NB4 (cell line): ENCODE data around the gene UTP25.

Experiments
- DNase-seq: peaks from one replicate; pipeline ENCODE4 v3.0.0; 2010; ENCODE audit warnings: low read depth
- H3K4me3 ChIP-seq: one replicate; pipeline ENCODE4 v1.5.1; 2011; ENCODE audit warnings: mild to moderate bottlenecking, low read depth, low read length, moderate library complexity
- MYC ChIP-seq: IDR thresholded peaks from 2 replicates; pipeline ENCODE4 v1.6.1; 2011; ENCODE audit warnings: low read depth, low read length
- POLR2A ChIP-seq: IDR thresholded peaks from 2 replicates; pipeline ENCODE4 v1.6.1; 2011; ENCODE audit warnings: mild to moderate bottlenecking; ENCODE audit not compliant: insufficient read length; ENCODE audit errors: extremely low read depth
- TF ChIP-seq, protein P1 (sequence below): IDR thresholded peaks from one replicate; pipeline ENCODE4 v1.5.1; 2012; ENCODE audit warnings: low read depth, low read length
- TF ChIP-seq, protein P2 (sequence below): IDR thresholded peaks from 2 replicates; pipeline ENCODE4 v1.6.1; 2011; ENCODE audit warnings: low read depth, low read length

UTP25 gene

DNA sequence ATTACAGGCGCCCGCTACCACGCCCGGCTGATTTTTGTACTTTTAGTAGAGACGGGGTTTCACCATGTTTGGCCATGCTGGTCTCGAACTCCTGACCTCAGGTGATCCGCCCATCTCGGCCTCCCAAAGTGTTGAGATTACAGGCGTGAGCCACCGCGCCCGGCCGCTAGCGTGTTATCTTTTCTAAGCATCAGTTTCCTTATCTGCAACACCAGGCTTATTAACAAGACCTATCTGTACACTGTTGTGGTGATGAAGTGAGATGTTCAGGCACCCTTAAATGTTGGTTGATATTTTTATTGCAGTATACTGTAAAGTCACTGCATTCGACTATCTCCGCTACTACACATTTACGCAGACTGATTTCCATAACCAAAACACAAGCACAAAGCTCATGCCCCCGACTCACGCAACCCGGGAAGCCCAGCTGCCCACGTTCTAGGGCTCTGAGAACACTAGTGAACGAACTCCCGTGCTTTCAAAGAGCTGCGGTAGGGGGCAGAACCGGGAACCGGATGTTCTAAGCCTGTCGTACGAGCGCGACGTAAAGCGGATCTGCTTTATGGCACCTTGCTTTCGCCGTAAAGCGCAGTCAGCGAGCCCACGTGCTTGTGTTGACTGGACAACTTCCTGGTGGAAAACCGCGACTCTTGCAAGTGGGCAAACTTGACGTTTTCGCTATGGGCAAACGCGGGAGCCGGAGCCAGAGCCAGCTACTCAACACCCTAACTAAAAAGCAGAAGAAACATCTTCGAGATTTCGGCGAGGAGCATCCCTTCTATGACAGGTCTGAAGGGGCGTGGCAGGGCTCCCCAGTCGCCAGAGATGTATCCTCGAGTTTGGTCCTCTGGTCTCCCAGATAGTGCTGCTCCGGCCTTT, at the start of gene UTP25:
Gene UTP25, plus strand, starts transcription at position 589 of the 879 bp plus-strand sequence. Its CDS starts 92 bp downstream, at position 681.
- peak; percentile 97 for DNase-seq
- TF ChIP-seq POLR2A (peak; percentile 75), MYC (peak; percentile 100)
- TF ChIP-seq, protein P1, sequence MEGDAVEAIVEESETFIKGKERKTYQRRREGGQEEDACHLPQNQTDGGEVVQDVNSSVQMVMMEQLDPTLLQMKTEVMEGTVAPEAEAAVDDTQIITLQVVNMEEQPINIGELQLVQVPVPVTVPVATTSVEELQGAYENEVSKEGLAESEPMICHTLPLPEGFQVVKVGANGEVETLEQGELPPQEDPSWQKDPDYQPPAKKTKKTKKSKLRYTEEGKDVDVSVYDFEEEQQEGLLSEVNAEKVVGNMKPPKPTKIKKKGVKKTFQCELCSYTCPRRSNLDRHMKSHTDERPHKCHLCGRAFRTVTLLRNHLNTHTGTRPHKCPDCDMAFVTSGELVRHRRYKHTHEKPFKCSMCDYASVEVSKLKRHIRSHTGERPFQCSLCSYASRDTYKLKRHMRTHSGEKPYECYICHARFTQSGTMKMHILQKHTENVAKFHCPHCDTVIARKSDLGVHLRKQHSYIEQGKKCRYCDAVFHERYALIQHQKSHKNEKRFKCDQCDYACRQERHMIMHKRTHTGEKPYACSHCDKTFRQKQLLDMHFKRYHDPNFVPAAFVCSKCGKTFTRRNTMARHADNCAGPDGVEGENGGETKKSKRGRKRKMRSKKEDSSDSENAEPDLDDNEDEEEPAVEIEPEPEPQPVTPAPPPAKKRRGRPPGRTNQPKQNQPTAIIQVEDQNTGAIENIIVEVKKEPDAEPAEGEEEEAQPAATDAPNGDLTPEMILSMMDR, result peak; percentile 63
- TF ChIP-seq, protein P2, sequence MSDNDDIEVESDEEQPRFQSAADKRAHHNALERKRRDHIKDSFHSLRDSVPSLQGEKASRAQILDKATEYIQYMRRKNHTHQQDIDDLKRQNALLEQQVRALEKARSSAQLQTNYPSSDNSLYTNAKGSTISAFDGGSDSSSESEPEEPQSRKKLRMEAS, result peak; percentile 100
- H3K4me3 ChIP-seq, result peak within 1 kb of the TSS; percentile 81

DNA sequence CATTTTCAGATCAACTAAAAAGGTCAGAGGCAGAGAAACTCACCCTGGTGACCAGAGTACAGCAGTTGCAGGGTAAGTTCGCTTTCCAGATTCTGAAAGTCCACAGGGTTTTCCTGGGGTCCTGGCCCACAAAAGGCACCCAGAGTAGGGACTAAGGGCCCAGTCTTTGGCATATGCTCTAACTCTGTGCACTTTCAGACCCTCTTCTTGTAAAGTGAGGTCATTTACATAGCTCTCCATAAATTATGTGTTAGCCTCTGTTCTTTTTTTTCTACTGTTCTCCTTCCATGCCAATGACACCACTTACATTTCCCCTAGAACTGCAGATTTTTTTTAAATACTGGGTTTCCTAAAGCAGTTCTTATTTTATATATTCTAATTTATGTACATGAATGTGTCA, 49.7 kb upstream of the UTP25 start:
- no peak overlapping the region for H3K4me3 ChIP-seq
- DNase-seq, result no peak
- TF ChIP-seq, protein P2, result no peak
- no peak for TF ChIP-seq POLR2A

DNA sequence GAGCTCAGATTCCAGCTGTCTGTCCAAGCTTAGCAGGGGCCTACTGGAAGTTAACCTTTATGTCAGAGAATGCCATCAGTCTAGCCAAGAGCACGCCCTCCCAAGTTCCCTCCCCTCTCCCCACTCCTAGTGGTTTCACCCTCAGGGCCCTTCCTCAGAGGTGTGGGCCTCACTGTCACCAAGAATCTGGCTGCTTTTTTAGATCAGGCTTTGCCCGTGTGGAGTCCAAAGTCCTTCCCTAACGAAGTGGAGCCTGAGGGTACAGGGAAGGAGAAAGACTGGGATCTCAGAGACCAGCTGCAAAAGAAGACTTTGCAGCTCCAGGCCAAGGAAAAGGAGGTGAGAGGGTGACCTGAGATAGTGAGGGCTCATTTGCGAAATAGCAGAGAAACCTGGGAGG, 47.5 kb upstream of the UTP25 start:
- no peak overlapping the region for H3K4me3 ChIP-seq
- TF ChIP-seq, protein P1, result no peak
- TF ChIP-seq, protein P2, result no peak
- TF ChIP-seq MYC (no peak), POLR2A (no peak)
- no peak for DNase-seq

GRCh38 chr1:209783386-209783785, 44.4 kb upstream of the UTP25 start:
- TF ChIP-seq MYC, result no peak
- TF ChIP-seq, protein P2, result no peak
- TF ChIP-seq POLR2A, result no peak
- TF ChIP-seq, protein P1, result no peak
- peak overlapping the region; percentile 96 for H3K4me3 ChIP-seq

GRCh38 chr1:209784265-209785169, 43.3 kb upstream of the UTP25 start, which contains the start of gene C1orf74:
TSS of gene C1orf74 (minus strand) at chr1:209784559. CDS start at chr1:209783634, 925 bp downstream.
- TF ChIP-seq POLR2A (peak; percentile 80), MYC (peak; percentile 40)
- TF ChIP-seq, protein P2, result peak; percentile 73
- TF ChIP-seq, protein P1, result no peak
- DNase-seq, result peak; percentile 97
- peak within 1 kb of the TSS; percentile 96 for H3K4me3 ChIP-seq

More at GRCh38 chr1:209783386-209783785, 44.4 kb upstream of the UTP25 start:
- no peak for DNase-seq
